GM10266 (cell line): ENCODE results near the gene THBS2.

Experiments used
- DNase-seq: peaks from one replicate; pipeline ENCODE4 v3.0.0; 2012; ENCODE audit errors: extremely low spot score
- CTCF ChIP-seq: IDR thresholded peaks from 2 replicates; pipeline ENCODE4 v1.5.1; 2012; ENCODE audit warnings: mild to moderate bottlenecking, low read depth; ENCODE audit not compliant: control insufficient read depth, insufficient read depth; ENCODE audit errors: missing control alignments

The THBS2 gene

DNA sequence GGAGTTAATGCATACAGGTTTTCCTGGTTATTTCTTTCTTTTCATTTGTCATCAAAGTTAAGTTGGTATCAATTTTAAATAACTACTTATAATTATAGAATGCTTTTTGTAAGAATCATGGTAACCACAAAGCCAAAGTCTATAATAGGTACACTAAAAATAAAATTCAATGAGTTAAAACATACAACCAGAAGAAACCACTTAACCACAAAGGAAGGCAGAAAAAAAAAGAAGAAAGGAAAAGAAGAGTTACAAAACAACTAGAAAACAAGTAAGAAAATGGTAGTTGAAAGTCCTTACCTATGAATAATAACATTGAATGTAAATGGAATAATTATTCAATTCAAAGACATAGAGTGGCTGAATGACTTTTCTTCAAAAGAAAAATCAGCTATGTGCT, 45.6 kb downstream of the THBS2 start:
- TF ChIP-seq CTCF, result no peak
- no peak for DNase-seq

- TF ChIP-seq CTCF, result no peak
- no peak for DNase-seq
Observed at GRCh38 chr6:169207482-169207881, 46.2 kb downstream of the THBS2 start.

GRCh38 chr6:169205176-169206160, 48.2 kb downstream of the THBS2 start:
- DNase-seq, result no peak
- TF ChIP-seq CTCF, result no peak

DNA sequence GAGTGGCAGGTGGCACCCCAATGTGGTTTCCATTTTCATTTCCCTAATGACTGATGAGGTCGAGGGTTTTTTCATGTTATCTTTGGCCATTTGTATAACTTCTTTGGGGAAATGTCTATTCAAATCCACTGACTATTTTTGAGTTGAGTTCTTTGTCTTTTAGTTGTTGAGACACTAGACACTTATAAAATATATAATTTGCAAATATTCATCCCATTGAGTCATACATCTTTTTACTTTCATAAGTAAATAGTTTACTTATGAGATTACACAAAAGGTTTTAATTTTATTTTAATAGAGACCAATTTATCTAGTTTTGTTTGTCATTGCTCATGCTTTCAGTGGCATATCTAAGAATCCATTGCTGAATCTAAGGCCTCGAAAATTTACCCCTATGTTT, 49.5 kb downstream of the THBS2 start:
- no peak for DNase-seq
- no peak for TF ChIP-seq CTCF

GRCh38 chr6:169201985-169202384, 51.7 kb downstream of the THBS2 start:
- no peak for TF ChIP-seq CTCF
- DNase-seq, result no peak

- no peak for DNase-seq
Observed at GRCh38 chr6:169200893-169201514, 52.6 kb downstream of the THBS2 start.

More at GRCh38 chr6:169200893-169201514, 52.6 kb downstream of the THBS2 start:
- TF ChIP-seq CTCF, result no peak
